Measurements from ENCODE around the gene TCEANC.
"Not testable (repeated sequence)": the region's sequence is repeated elsewhere in the genome, so short reads cannot be mapped to it uniquely, and the experiment has no call there.

TCEANC gene

GRCh38 chrX:13669246-13669737 lies 16.4 kb downstream of the TCEANC start:
- peak; percentile 43 to 47 (median 44) for DNase-seq
- H3K9me3 ChIP-seq (ENCODE audit: control insufficient read depth, low read length), result no peaks in the 10 kb centered on the region
- H3K27me3 ChIP-seq (replicated peaks; ENCODE audit: control insufficient read depth, insufficient read depth, low read length, poor library complexity, severe bottlenecking), result no peaks in the 10 kb centered on the region
- no peaks in the 10 kb centered on the region for H3K36me3 ChIP-seq (ENCODE audit: control insufficient read depth, insufficient read depth, low read length)
- no peak overlapping the region for H3K4me3 ChIP-seq (ENCODE audit: insufficient read depth, low read depth, low read length, poor library complexity, severe bottlenecking)
- H3K27ac ChIP-seq (ENCODE audit: insufficient read depth, low read length, poor library complexity, severe bottlenecking), result peak overlapping the region; percentile 45
- no peaks in the 10 kb centered on the region for H3K4me1 ChIP-seq (ENCODE audit: control insufficient read depth, insufficient read depth, low read length, poor library complexity, severe bottlenecking)

GRCh38 chrX:13669755-13670154 lies 16.8 kb downstream of the TCEANC start:
- H3K9me3 ChIP-seq (ENCODE audit: control insufficient read depth, low read length); H3K4me1 ChIP-seq (ENCODE audit: control insufficient read depth, insufficient read depth, low read length, poor library complexity, severe bottlenecking); DNase-seq; H3K4me3 ChIP-seq (ENCODE audit: insufficient read depth, low read depth, low read length, poor library complexity, severe bottlenecking); H3K27me3 ChIP-seq (replicated peaks; ENCODE audit: control insufficient read depth, insufficient read depth, low read length, poor library complexity, severe bottlenecking); H3K36me3 ChIP-seq (ENCODE audit: control insufficient read depth, insufficient read depth, low read length): not testable (repeated sequence)
- H3K27ac ChIP-seq (ENCODE audit: insufficient read depth, low read length, poor library complexity, severe bottlenecking), result peak overlapping the region; percentile 45

GRCh38 chrX:13670197-13670596 lies 17.3 kb downstream of the TCEANC start:
- H3K9me3 ChIP-seq (ENCODE audit: control insufficient read depth, low read length), result no peaks in the 10 kb centered on the region
- no peaks in the 10 kb centered on the region for H3K36me3 ChIP-seq (ENCODE audit: control insufficient read depth, insufficient read depth, low read length)
- no peaks in the 10 kb centered on the region for H3K27me3 ChIP-seq (replicated peaks; ENCODE audit: control insufficient read depth, insufficient read depth, low read length, poor library complexity, severe bottlenecking)
- H3K27ac ChIP-seq (ENCODE audit: insufficient read depth, low read length, poor library complexity, severe bottlenecking), result no peak overlapping the region
- H3K4me1 ChIP-seq (ENCODE audit: control insufficient read depth, insufficient read depth, low read length, poor library complexity, severe bottlenecking), result no peaks in the 10 kb centered on the region
- no peak for DNase-seq
- H3K4me3 ChIP-seq (ENCODE audit: insufficient read depth, low read depth, low read length, poor library complexity, severe bottlenecking), result no peak overlapping the region

- H3K4me1 ChIP-seq (ENCODE audit: control insufficient read depth, insufficient read depth, low read length, poor library complexity, severe bottlenecking), result no peaks in the 10 kb centered on the region
- H3K9me3 ChIP-seq (ENCODE audit: control insufficient read depth, low read length), result no peaks in the 10 kb centered on the region
- H3K4me3 ChIP-seq (ENCODE audit: insufficient read depth, low read depth, low read length, poor library complexity, severe bottlenecking), result no peak overlapping the region
- no peaks in the 10 kb centered on the region for H3K36me3 ChIP-seq (ENCODE audit: control insufficient read depth, insufficient read depth, low read length)
- H3K27me3 ChIP-seq (replicated peaks; ENCODE audit: control insufficient read depth, insufficient read depth, low read length, poor library complexity, severe bottlenecking), result no peaks in the 10 kb centered on the region
- H3K27ac ChIP-seq (ENCODE audit: insufficient read depth, low read length, poor library complexity, severe bottlenecking), result no peak overlapping the region
- no peak for DNase-seq
Observed at GRCh38 chrX:13673016-13673415, 20.1 kb downstream of the TCEANC start.

GRCh38 chrX:13676885-13677284 lies 23.9 kb downstream of the TCEANC start:
- Histone ChIP-seq H3K27ac (ENCODE audit: insufficient read depth, low read length, poor library complexity, severe bottlenecking) (no peak overlapping the region), H3K27me3 (replicated peaks; ENCODE audit: control insufficient read depth, insufficient read depth, low read length, poor library complexity, severe bottlenecking) (no peaks in the 10 kb centered on the region)

GRCh38 chrX:13679700-13680099 lies 26.8 kb downstream of the TCEANC start:
- not testable (repeated sequence) for H3K4me3 ChIP-seq (ENCODE audit: insufficient read depth, low read depth, low read length, poor library complexity, severe bottlenecking); H3K36me3 ChIP-seq (ENCODE audit: control insufficient read depth, insufficient read depth, low read length); H3K27me3 ChIP-seq (replicated peaks; ENCODE audit: control insufficient read depth, insufficient read depth, low read length, poor library complexity, severe bottlenecking); DNase-seq; H3K27ac ChIP-seq (ENCODE audit: insufficient read depth, low read length, poor library complexity, severe bottlenecking); H3K9me3 ChIP-seq (ENCODE audit: control insufficient read depth, low read length); H3K4me1 ChIP-seq (ENCODE audit: control insufficient read depth, insufficient read depth, low read length, poor library complexity, severe bottlenecking)

More at GRCh38 chrX:13676885-13677284, 23.9 kb downstream of the TCEANC start:
- H3K4me1 ChIP-seq (ENCODE audit: control insufficient read depth, insufficient read depth, low read length, poor library complexity, severe bottlenecking), result no peaks in the 10 kb centered on the region
- H3K4me3 ChIP-seq (ENCODE audit: insufficient read depth, low read depth, low read length, poor library complexity, severe bottlenecking), result no peak overlapping the region
- no peaks in the 10 kb centered on the region for H3K36me3 ChIP-seq (ENCODE audit: control insufficient read depth, insufficient read depth, low read length)
- DNase-seq, result no peak
- H3K9me3 ChIP-seq (ENCODE audit: control insufficient read depth, low read length), result no peaks in the 10 kb centered on the region

- no peak overlapping the region for H3K27ac ChIP-seq (ENCODE audit: insufficient read depth, low read length, poor library complexity, severe bottlenecking)
- no peaks in the 10 kb centered on the region for H3K4me1 ChIP-seq (ENCODE audit: control insufficient read depth, insufficient read depth, low read length, poor library complexity, severe bottlenecking)
- DNase-seq, result no peak
Observed at GRCh38 chrX:13681595-13681994, 28.7 kb downstream of the TCEANC start.

GRCh38 chrX:13684361-13684760 lies 31.4 kb downstream of the TCEANC start:
- no peaks in the 10 kb centered on the region for H3K4me1 ChIP-seq (ENCODE audit: control insufficient read depth, insufficient read depth, low read length, poor library complexity, severe bottlenecking)
- DNase-seq, result no peak

More at GRCh38 chrX:13681595-13681994, 28.7 kb downstream of the TCEANC start:
- no peaks in the 10 kb centered on the region for H3K9me3 ChIP-seq (ENCODE audit: control insufficient read depth, low read length)
- no peaks in the 10 kb centered on the region for H3K27me3 ChIP-seq (replicated peaks; ENCODE audit: control insufficient read depth, insufficient read depth, low read length, poor library complexity, severe bottlenecking)
- H3K36me3 ChIP-seq (ENCODE audit: control insufficient read depth, insufficient read depth, low read length), result no peaks in the 10 kb centered on the region
- no peak overlapping the region for H3K4me3 ChIP-seq (ENCODE audit: insufficient read depth, low read depth, low read length, poor library complexity, severe bottlenecking)

GRCh38 chrX:13685126-13685763 lies 32.3 kb downstream of the TCEANC start:
- H3K27me3 ChIP-seq (replicated peaks; ENCODE audit: control insufficient read depth, insufficient read depth, low read length, poor library complexity, severe bottlenecking), result no peaks in the 10 kb centered on the region
- H3K4me1 ChIP-seq (ENCODE audit: control insufficient read depth, insufficient read depth, low read length, poor library complexity, severe bottlenecking), result no peaks in the 10 kb centered on the region
- DNase-seq, result no peak
- no peaks in the 10 kb centered on the region for H3K9me3 ChIP-seq (ENCODE audit: control insufficient read depth, low read length)
- H3K36me3 ChIP-seq (ENCODE audit: control insufficient read depth, insufficient read depth, low read length), result no peaks in the 10 kb centered on the region
- H3K4me3 ChIP-seq (ENCODE audit: insufficient read depth, low read depth, low read length, poor library complexity, severe bottlenecking), result no peak overlapping the region
- H3K27ac ChIP-seq (ENCODE audit: insufficient read depth, low read length, poor library complexity, severe bottlenecking), result no peak overlapping the region

More at GRCh38 chrX:13684361-13684760, 31.4 kb downstream of the TCEANC start:
- H3K27me3 ChIP-seq (replicated peaks; ENCODE audit: control insufficient read depth, insufficient read depth, low read length, poor library complexity, severe bottlenecking), result no peaks in the 10 kb centered on the region
- no peak overlapping the region for H3K27ac ChIP-seq (ENCODE audit: insufficient read depth, low read length, poor library complexity, severe bottlenecking)
- no peak overlapping the region for H3K4me3 ChIP-seq (ENCODE audit: insufficient read depth, low read depth, low read length, poor library complexity, severe bottlenecking)
- no peaks in the 10 kb centered on the region for H3K9me3 ChIP-seq (ENCODE audit: control insufficient read depth, low read length)
- no peaks in the 10 kb centered on the region for H3K36me3 ChIP-seq (ENCODE audit: control insufficient read depth, insufficient read depth, low read length)

GRCh38 chrX:13687203-13687602 lies 34.3 kb downstream of the TCEANC start:
- H3K27ac ChIP-seq (ENCODE audit: insufficient read depth, low read length, poor library complexity, severe bottlenecking), result peak overlapping the region; percentile 45
- H3K4me1 ChIP-seq (ENCODE audit: control insufficient read depth, insufficient read depth, low read length, poor library complexity, severe bottlenecking), result peaks cover 3% of the 10 kb centered on the region
- no peaks in the 10 kb centered on the region for H3K9me3 ChIP-seq (ENCODE audit: control insufficient read depth, low read length)
- H3K4me3 ChIP-seq (ENCODE audit: insufficient read depth, low read depth, low read length, poor library complexity, severe bottlenecking), result no peak overlapping the region
- H3K27me3 ChIP-seq (replicated peaks; ENCODE audit: control insufficient read depth, insufficient read depth, low read length, poor library complexity, severe bottlenecking), result no peaks in the 10 kb centered on the region
- no peak for DNase-seq
- H3K36me3 ChIP-seq (ENCODE audit: control insufficient read depth, insufficient read depth, low read length), result no peaks in the 10 kb centered on the region

Measured in effector memory CD4-positive, alpha-beta T cell (primary cell).